HepG2 (cell line): Measurements from ENCODE around the gene TGFA. TPM values are rescaled to one million over a fixed set of nuclear protein-coding genes. Genes with fewer than 3 reads are reported as not detected.

Source experiments
- GPBP1L1 ChIP-seq: sonication (generic); formaldehyde crosslinking; IDR thresholded peaks from 2 replicates; pipeline ENCODE4 v1.5.0; 2020; ENCODE audit warnings: mild to moderate bottlenecking, missing genetic modification reagents
- MTF2 ChIP-seq: sonication (generic); formaldehyde crosslinking; IDR thresholded peaks from 2 replicates; pipeline ENCODE4 v1.5.0; 2020; ENCODE audit warnings: missing genetic modification reagents, borderline replicate concordance
- MXI1 ChIP-seq: IDR thresholded peaks from 3 replicates; pipeline ENCODE4 v1.6.1; 2012; ENCODE audit warnings: low read depth, low read length, inconsistent platforms, borderline replicate concordance
- ZBTB43 ChIP-seq: sonication (generic); formaldehyde crosslinking; conservative IDR thresholded peaks from 2 replicates; pipeline ENCODE4 v1.4.0; 2020; ENCODE audit warnings: missing genetic modification reagents
- ZNF773 ChIP-seq: sonication (generic); formaldehyde crosslinking; IDR thresholded peaks from 2 replicates; pipeline ENCODE4 v1.4.0; 2020; ENCODE audit warnings: missing genetic modification reagents, borderline replicate concordance
- ZNF790 ChIP-seq: sonication (generic); formaldehyde crosslinking; IDR thresholded peaks from 2 replicates; pipeline ENCODE4 v1.8.0; 2022; ENCODE audit warnings: missing genetic modification reagents, mild to moderate bottlenecking, borderline replicate concordance
- polyA plus RNA-seq, 8 experiments: library from polyadenylated mRNA; depleted of rRNA in 3 of 8; stranded (reverse) in 7 of 8; unstranded in 1 of 8; fragments of >200 nt; fragmentation: Illumina TruSeq in 4 of 8; extraction: Trizol in 4 of 8; gene quantifications; 2 replicates each; pipeline versions ENCODE4 v1.2.1 to v1.2.3, GENCODE V29; 2011 to 2016; ENCODE audit warnings: low read depth in 4 of 8, missing spikeins in 1 of 8, mixed read lengths in 1 of 8; ENCODE audit not compliant: insufficient read depth in 1 of 8
- total RNA-seq, 5 experiments: library from RNA; depleted of rRNA; stranded (reverse); fragments of >200 nt; fragmentation: Illumina TruSeq; extraction: Trizol; gene quantifications; 2 replicates each; pipeline ENCODE4 v1.2.3, GENCODE V29; 2016; ENCODE audit warnings: low read depth in 1 of 5
- TF ChIP-seq, protein P1 (sequence below): sonication (generic); formaldehyde crosslinking; IDR thresholded peaks from 2 replicates; pipeline ENCODE4 v1.4.0; 2020; ENCODE audit warnings: missing genetic modification reagents, mild to moderate bottlenecking, borderline replicate concordance

TGFA gene
- total and polyA plus RNA-seq, 2 of the 13 experiments (the other 11 are each of a cell fraction or from before 2014, with no cell fraction given) = 7.8 to 15.3 TPM

DNA sequence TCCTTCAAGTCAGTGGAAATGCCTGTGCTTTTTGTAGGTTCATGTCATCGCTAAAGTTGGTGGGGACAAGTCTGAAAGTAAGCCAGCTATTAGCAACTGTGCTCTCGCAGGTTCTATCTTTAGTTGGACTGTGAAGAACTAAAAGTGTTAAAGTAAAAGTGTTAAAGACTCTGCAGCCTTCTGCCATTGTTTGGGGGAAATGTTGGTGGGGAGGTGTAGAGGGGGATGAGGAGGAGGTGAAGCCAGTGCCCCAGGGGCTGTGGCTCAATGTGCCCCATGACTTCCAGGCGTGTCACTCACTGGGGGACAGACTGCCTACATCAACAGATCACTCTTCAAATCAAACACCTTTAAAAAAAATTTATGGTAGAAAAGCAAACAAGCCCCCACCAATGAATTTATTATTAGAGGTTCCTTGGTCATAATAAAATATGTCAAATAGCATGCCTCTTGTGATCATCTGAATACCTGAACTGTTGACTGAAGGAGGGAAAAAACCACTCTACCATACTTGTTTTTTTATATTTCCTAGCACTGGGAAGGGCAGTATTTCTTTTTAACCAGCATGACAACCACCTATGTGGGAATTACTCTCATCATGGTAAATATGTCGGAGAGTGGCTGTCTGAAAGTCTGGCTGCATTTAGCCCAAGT is 19.3 kb downstream of the TGFA start (continued):
- TF ChIP-seq, protein P1, sequence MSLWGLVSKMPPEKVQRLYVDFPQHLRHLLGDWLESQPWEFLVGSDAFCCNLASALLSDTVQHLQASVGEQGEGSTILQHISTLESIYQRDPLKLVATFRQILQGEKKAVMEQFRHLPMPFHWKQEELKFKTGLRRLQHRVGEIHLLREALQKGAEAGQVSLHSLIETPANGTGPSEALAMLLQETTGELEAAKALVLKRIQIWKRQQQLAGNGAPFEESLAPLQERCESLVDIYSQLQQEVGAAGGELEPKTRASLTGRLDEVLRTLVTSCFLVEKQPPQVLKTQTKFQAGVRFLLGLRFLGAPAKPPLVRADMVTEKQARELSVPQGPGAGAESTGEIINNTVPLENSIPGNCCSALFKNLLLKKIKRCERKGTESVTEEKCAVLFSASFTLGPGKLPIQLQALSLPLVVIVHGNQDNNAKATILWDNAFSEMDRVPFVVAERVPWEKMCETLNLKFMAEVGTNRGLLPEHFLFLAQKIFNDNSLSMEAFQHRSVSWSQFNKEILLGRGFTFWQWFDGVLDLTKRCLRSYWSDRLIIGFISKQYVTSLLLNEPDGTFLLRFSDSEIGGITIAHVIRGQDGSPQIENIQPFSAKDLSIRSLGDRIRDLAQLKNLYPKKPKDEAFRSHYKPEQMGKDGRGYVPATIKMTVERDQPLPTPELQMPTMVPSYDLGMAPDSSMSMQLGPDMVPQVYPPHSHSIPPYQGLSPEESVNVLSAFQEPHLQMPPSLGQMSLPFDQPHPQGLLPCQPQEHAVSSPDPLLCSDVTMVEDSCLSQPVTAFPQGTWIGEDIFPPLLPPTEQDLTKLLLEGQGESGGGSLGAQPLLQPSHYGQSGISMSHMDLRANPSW (CRISPR knock-in tag) = no peak
- TF ChIP-seq ZNF790 (CRISPR knock-in tag) = no peak
- no peak for TF ChIP-seq ZNF773 (CRISPR knock-in tag)
- TF ChIP-seq MTF2 (CRISPR knock-in tag) = no peak
- no peak for TF ChIP-seq GPBP1L1 (CRISPR knock-in tag)
- TF ChIP-seq MXI1 = no peak
- no peak for TF ChIP-seq ZBTB43 (CRISPR knock-in tag)
